Bronchial epithelial cell (primary cell): ENCODE results near the gene STAT5B. TPM values are rescaled to one million over a fixed set of nuclear protein-coding genes. Genes with fewer than 3 reads are reported as not detected.
"Not testable (repeated sequence)": the region's sequence is repeated elsewhere in the genome, so short reads cannot be mapped to it uniquely, and the experiment has no call there.

Source experiments
- DNase-seq: peaks from one replicate; pipeline ENCODE4 v3.0.0-alpha.2; 2010; ENCODE audit warnings: low read depth
- FAIRE-seq: peaks from 2 replicates; lab custom pipeline; 2011; peaks lifted over from hg19 to GRCh38; lab: Jason Lieb, UNC
- H3K27me3 ChIP-seq: 2 replicates; pipeline ENCODE4 v1.5.1; 2011; ENCODE audit warnings: low read length; ENCODE audit not compliant: control insufficient read depth, insufficient read depth
- H3K36me3 ChIP-seq: 2 replicates; pipeline ENCODE4 v1.5.1; 2011; ENCODE audit warnings: low read length; ENCODE audit not compliant: control insufficient read depth, insufficient read depth
- H3K4me3 ChIP-seq: 2 replicates; pipeline ENCODE4 v1.5.1; 2011; ENCODE audit warnings: mild to moderate bottlenecking, low read depth, low read length, control low read depth
- total RNA-seq: library from RNA; depleted of rRNA; stranded (reverse); fragments of >200 nt; gene quantifications from 2 replicates; pipeline ENCODE4 v1.2.1, GENCODE V29; 2014
- TF ChIP-seq, protein P1 (sequence below): IDR thresholded peaks from 2 replicates; pipeline ENCODE4 v1.5.1; 2011; ENCODE audit warnings: mild to moderate bottlenecking, moderate library complexity, low read length, control low read depth, inconsistent platforms; ENCODE audit not compliant: insufficient read depth, severe bottlenecking

Gene STAT5B
- total RNA-seq, 1 donor from 2014 or later, result 11.6 TPM

DNA sequence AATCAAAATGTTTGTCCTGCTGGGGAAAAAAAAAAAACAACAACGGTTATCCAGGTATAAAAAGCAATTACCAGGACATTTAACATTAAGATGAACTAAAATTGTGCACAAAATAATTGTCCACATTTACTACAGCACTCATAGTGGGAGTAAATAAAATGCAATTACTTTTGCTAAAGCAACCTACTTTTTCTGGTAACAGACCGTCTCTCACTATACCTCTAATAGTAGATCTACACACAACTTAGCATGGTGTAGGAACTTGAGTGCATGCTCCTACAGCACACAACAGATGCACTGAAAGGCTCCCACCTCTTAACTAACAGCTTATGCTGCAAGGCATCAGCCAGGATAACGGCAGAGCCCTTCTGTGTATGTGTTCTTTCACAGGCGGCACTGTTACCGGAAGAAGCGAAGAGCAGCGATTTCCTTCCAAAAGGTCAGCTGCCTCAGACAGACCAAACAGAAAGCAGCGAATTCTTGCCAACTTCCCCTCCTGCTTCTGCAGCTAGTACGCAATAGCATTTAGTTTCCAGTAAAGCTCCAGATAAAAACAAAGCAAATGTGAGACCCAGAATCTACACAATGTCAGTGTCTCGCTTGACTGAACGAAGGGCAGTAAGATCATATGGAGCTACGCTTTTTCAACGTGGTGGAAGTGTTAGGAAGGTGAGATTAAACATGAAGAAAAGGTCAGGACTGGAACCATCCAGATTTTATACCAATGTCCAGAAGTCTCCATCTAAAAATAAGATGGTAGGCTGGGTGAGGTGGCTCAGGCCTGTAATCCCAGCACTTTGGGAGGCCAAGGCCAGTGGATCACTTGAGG lies 27.6 kb downstream of the STAT5B start:
- DNase-seq (no peak), FAIRE-seq (no peak)
- Histone ChIP-seq H3K27me3 (no peaks in the 10 kb centered on the region), H3K4me3 (no peak overlapping the region), H3K36me3 (no peaks in the 10 kb centered on the region)
- TF ChIP-seq, protein P1, sequence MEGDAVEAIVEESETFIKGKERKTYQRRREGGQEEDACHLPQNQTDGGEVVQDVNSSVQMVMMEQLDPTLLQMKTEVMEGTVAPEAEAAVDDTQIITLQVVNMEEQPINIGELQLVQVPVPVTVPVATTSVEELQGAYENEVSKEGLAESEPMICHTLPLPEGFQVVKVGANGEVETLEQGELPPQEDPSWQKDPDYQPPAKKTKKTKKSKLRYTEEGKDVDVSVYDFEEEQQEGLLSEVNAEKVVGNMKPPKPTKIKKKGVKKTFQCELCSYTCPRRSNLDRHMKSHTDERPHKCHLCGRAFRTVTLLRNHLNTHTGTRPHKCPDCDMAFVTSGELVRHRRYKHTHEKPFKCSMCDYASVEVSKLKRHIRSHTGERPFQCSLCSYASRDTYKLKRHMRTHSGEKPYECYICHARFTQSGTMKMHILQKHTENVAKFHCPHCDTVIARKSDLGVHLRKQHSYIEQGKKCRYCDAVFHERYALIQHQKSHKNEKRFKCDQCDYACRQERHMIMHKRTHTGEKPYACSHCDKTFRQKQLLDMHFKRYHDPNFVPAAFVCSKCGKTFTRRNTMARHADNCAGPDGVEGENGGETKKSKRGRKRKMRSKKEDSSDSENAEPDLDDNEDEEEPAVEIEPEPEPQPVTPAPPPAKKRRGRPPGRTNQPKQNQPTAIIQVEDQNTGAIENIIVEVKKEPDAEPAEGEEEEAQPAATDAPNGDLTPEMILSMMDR, result no peak

DNA sequence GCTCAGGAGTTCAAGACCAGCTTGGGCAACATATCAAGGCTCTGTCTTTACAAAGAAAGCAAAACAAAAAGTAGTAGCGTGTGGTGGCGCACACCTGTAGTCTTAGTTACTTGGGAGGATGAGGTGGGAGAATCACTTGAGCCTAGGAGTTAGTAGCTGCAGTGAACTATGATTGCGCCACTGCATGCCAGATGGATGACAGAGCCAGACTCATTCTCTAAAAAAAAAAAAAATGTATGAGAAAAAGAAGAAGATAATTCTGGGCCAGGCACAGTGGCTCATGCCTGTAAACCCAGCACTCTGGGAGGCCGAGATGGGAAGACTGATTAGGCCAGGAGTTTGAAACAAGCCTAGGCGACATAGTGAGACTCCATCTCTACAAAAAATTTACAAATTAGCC lies 28.5 kb downstream of the STAT5B start:
- H3K4me3 ChIP-seq, result no peak overlapping the region
- TF ChIP-seq, protein P1, result no peak
- no peaks in the 10 kb centered on the region for H3K27me3 ChIP-seq
- H3K36me3 ChIP-seq, result no peaks in the 10 kb centered on the region
- DNase-seq (peak; percentile 54), FAIRE-seq (no peak)

- FAIRE-seq, result no peak
- no peaks in the 10 kb centered on the region for H3K36me3 ChIP-seq
- DNase-seq, result no peak
- H3K27me3 ChIP-seq, result no peaks in the 10 kb centered on the region
- TF ChIP-seq, protein P1, result no peak
- H3K4me3 ChIP-seq, result no peak overlapping the region
These were observed 29.7 kb downstream of the STAT5B start for GRCh38 chr17:42246515-42246914.

DNA sequence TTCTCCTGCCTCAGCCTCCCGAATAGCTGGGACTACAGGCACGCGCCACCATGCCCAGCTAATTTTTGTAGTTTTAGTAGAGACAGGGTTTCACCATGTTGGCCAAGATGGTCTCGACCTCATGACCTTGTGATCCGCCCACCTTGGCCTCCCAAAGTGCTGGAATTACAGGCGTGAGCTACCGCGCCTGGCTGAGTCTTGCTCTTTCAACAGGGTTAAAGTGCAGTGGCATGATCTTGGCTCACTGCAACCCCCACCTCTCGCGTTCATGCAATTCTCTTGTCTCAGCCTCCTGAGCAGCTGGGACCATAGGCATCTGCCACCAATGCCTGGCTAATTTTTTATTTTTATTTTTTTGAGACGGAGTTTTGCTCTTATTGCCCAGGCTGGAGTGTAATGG lies 31.0 kb downstream of the STAT5B start:
- DNase-seq, H3K4me3 ChIP-seq, FAIRE-seq, H3K36me3 ChIP-seq, H3K27me3 ChIP-seq: not testable (repeated sequence)

DNA sequence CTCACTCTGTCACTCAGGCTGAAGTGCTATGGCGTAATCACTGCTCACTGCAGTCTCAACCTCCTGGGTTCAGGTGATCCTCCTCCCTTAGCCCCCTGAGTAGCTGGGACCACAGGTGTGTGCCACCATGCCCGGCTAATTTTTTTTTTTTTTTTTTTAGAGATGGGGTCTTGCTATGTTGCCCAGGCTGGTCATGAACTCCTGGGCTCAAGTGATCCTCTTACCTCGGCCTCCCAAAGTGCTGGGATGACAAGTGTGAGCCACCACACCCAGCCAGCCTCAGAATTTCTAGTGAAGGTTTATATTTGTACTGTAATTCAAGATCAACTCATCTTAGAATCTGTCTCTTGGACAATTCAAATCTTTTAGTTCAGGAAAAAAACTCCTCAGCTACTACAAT lies 32.1 kb downstream of the STAT5B start:
- H3K27me3 ChIP-seq, FAIRE-seq, DNase-seq, H3K36me3 ChIP-seq, H3K4me3 ChIP-seq: not testable (repeated sequence)

- TF ChIP-seq, protein P1, result no peak
- H3K27me3 ChIP-seq, result no peaks in the 10 kb centered on the region
- no peaks in the 10 kb centered on the region for H3K36me3 ChIP-seq
- FAIRE-seq, result no peak
- DNase-seq, result no peak
- no peak overlapping the region for H3K4me3 ChIP-seq
These were observed 32.7 kb downstream of the STAT5B start for GRCh38 chr17:42243493-42243982.
